Activated CD4-positive, alpha-beta T cell treated with anti-CD3 and anti-CD28 coated beads for 36 hours (primary cell): ENCODE measurements around the gene ZNF112. TPM values are rescaled to one million over a fixed set of nuclear protein-coding genes. Genes with fewer than 3 reads are reported as not detected.
"Not testable (repeated sequence)": the region's sequence is repeated elsewhere in the genome, so short reads cannot be mapped to it uniquely, and the experiment has no call there.

ENCODE experiments used
- ATAC-seq: fragments of 200-7000 bp; cut with Tn5 transposase; one replicate; pipeline ENCODE4 v1.10.0; 2021; ENCODE audit warnings: mild to moderate bottlenecking, moderate library complexity
- CTCF ChIA-PET: fragments of 350-600 bp; sonication (Branson Sonifier 250); formaldehyde crosslinking; loops from one replicate; lab custom pipeline; 2021; ENCODE audit warnings: antibody characterized with exemption; lab: Charles Lee
- POLR2A ChIA-PET: fragments of 350-600 bp; sonication (Branson Sonifier 250); formaldehyde crosslinking; loops from one replicate; lab custom pipeline; 2021; ENCODE audit warnings: antibody characterized with exemption, inconsistent platforms; lab: Charles Lee
- DNase-seq: peaks from one replicate; pipeline ENCODE4 v3.0.0-alpha.2; 2020
- H3K27ac Mint-ChIP-seq: one replicate; pipeline ENCODE4 v1.8.0; 2021; ENCODE audit warnings: mixed read lengths
- H3K27me3 Mint-ChIP-seq: one replicate; pipeline ENCODE4 v1.8.0; 2021; ENCODE audit warnings: mixed read lengths
- H3K36me3 Mint-ChIP-seq: one replicate; pipeline ENCODE4 v1.8.0; 2021; ENCODE audit warnings: low read depth, mixed read lengths
- H3K4me1 Mint-ChIP-seq: one replicate; pipeline ENCODE4 v1.8.0; 2021; ENCODE audit warnings: mixed read lengths
- H3K4me3 Mint-ChIP-seq: one replicate; pipeline ENCODE4 v1.8.0; 2021; ENCODE audit warnings: mild to moderate bottlenecking, moderate library complexity, mixed read lengths
- H3K9me3 Mint-ChIP-seq: one replicate; pipeline ENCODE4 v1.8.0; 2021; ENCODE audit warnings: low read depth, mixed read lengths
- intact Hi-C, 2 experiments: fragments of 100-400 bp; cut with DNase I in 1 of 2; cut with micrococcal nuclease in 1 of 2; formaldehyde crosslinking; loops; one replicate each; pipeline versions ENCODE4 v1.14.2 to v1.15.1; 2022 to 2024; cut with DNase I, micrococcal nuclease
- total RNA-seq, 2 experiments: library from RNA; stranded (reverse); gene quantifications; one replicate each; pipeline ENCODE4 v1.2.3, GENCODE V29; 2021

The ZNF112 gene
- total RNA-seq = under 1 TPM; 0.12 to 0.14 TPM

DNA sequence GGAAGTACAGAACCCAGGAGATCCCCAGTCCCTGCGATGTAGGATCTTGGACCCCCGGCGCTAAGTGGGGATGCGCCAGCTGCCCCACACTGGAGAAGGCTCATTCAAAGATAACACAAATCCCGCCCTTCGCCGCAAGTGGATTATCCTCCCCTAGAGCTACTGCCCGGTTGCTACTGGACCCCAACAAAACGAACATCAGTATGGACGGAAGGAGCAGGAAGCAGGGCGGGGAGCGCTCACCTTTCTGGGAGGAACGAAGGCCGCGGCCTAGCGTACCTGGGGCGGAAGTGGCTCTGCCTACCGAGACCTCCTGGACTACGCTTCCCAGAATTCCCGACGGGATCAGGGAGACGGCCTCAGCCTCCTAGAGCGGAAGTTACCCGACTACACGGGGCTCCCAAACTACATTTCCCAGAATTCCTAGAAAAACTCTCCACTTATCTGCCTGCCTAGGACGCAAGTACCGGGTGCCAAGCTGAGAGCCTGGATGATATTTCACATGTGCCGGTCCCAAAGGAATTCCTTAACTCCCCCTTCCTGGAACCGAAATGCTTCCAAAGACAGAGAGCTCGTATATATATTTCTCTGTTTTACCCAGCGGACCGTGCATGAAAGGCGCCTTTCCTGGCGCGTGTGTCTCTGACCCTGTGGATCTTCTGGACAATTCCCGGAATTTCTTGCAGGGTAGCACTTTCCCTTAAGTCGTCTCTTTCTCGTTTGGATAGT is at the start of gene ZNF112:
TSS of gene ZNF112 (minus strand) at position 298 of the 729 bp plus-strand sequence. CDS start 16,141 bp downstream, outside the sequence.
- ChIA-PET POLR2A (no interaction called here), CTCF (no interaction called here)
- Mint-ChIP-seq H3K4me1 (peaks cover 7% of the 10 kb centered on the region), H3K36me3 (peaks cover 15% of the 10 kb centered on the region), H3K9me3 (peaks cover 29% of the 10 kb centered on the region), H3K27ac (no peak within 1 kb of the TSS), H3K27me3 (peaks cover 6% of the 10 kb centered on the region), H3K4me3 (peak within 1 kb of the TSS; percentile 31)
- intact Hi-C loops = no loop called here
- ATAC-seq (peak; percentile 47), DNase-seq (peak; percentile 32)

- CTCF ChIA-PET = no interaction called here
- intact Hi-C loops = loop anchor here in 1 of 2 experiments (1.0 to 2.0 kb wide), 7 partner anchors 47 to 377 kb away; partner anchors contain the start of genes ZNF180, ZNF222, ZNF225 and ZNF226
- POLR2A ChIA-PET = no interaction called here
- ATAC-seq = peak; percentile 99
- Mint-ChIP-seq H3K27ac (peak within 1 kb of the TSS; percentile 76), H3K36me3 (peaks cover 32% of the 10 kb centered on the region), H3K9me3 (peaks cover 37% of the 10 kb centered on the region), H3K4me3 (peak within 1 kb of the TSS; percentile 75), H3K27me3 (no peaks in the 10 kb centered on the region), H3K4me1 (peaks cover 10% of the 10 kb centered on the region)
- DNase-seq = peak; percentile 91
Measured at GRCh38 chr19:44401139-44402115, 44.9 kb upstream of the ZNF112 start, which contains the start of gene ZNF285. TSS of gene ZNF285 (minus strand) at chr19:44401608. CDS start at chr19:44397213, 4,395 bp downstream.

- H3K36me3 Mint-ChIP-seq = peaks cover 56% of the 10 kb centered on the region
- ATAC-seq, intact Hi-C loops, CTCF ChIA-PET, H3K4me3 Mint-ChIP-seq, H3K27ac Mint-ChIP-seq, H3K4me1 Mint-ChIP-seq, POLR2A ChIA-PET, DNase-seq, H3K27me3 Mint-ChIP-seq: not testable (repeated sequence)
- H3K9me3 Mint-ChIP-seq = peaks cover 42% of the 10 kb centered on the region
Measured at GRCh38 chr19:44389268-44389667, 32.8 kb upstream of the ZNF112 start.

GRCh38 chr19:44374789-44375188 is 18.3 kb upstream of the ZNF112 start:
- ATAC-seq (no peak), DNase-seq (no peak)
- Mint-ChIP-seq H3K4me3 (no peak overlapping the region), H3K27ac (no peak overlapping the region), H3K4me1 (no peaks in the 10 kb centered on the region), H3K36me3 (peaks cover 6% of the 10 kb centered on the region), H3K9me3 (peaks cover 22% of the 10 kb centered on the region), H3K27me3 (no peaks in the 10 kb centered on the region)
- ChIA-PET CTCF (no interaction called here), POLR2A (no interaction called here)
- intact Hi-C loops = no loop called here

DNA sequence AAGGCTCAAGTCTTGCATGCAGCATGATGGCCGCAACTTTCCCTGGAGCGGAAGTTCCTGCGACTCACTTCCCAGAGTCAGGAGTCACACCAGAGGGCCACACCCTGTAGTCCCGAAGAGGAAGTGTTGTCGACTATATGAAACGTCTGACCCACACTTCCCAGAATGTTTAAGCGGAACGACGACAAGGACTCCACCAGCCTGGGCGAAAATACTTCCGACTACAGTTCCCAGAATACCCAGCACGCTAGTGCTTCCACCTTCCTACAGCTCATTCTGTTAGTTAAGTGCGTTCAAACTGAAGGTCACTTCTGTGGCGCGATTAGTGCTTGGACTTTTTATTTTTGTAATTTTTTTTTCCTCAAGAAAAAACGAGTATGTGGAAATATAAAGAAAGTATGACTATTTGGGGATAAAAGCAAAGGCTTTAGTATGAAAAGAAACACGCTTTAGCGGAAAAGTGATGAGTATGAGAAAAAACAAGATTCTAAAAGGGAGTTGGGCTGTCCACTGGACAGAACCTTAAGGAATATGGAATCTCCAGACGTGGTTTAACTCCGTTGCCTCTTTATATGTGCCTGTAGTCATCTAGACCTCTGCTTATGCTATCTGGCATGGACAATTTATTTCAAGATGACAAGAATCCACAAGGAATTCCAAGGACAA is 15.5 kb upstream of the ZNF112 start:
- Mint-ChIP-seq H3K4me3 (no peak overlapping the region), H3K36me3 (peaks cover 5% of the 10 kb centered on the region), H3K27ac (no peak overlapping the region), H3K4me1 (no peaks in the 10 kb centered on the region), H3K9me3 (peaks cover 32% of the 10 kb centered on the region), H3K27me3 (peaks cover 3% of the 10 kb centered on the region)
- no peak for DNase-seq
- ChIA-PET POLR2A (no interaction called here), CTCF (no interaction called here)
- intact Hi-C loops = no loop called here
- ATAC-seq = no peak

DNA sequence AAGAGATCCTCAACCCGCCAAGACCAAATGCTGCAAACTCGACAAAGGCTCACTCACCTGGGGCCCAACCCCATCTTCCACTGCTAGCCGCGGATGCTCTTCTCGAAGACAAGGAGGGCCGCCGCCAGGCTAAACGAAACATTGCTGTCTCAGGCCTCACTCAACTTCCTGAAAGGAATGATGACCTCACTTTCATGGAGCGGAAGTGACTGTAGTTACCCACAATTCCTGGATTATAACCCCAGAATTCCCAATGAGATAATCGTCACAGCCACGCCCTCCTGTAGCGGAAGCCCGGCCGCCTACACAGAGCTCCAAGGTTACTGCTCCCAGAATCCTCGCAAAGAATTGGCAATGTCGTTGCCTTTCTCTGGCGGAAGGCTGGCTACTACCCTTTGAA is 10.5 kb upstream of the ZNF112 start:
- intact Hi-C loops = no loop called here
- POLR2A ChIA-PET = no interaction called here
- H3K36me3 Mint-ChIP-seq = peaks cover 1% of the 10 kb centered on the region
- H3K4me1 Mint-ChIP-seq = no peaks in the 10 kb centered on the region
- CTCF ChIA-PET = no interaction called here
- peaks cover 29% of the 10 kb centered on the region for H3K9me3 Mint-ChIP-seq
- no peak for DNase-seq
- no peak overlapping the region for H3K27ac Mint-ChIP-seq
- ATAC-seq = no peak
- no peak overlapping the region for H3K4me3 Mint-ChIP-seq
- H3K27me3 Mint-ChIP-seq = peaks cover 3% of the 10 kb centered on the region

DNA sequence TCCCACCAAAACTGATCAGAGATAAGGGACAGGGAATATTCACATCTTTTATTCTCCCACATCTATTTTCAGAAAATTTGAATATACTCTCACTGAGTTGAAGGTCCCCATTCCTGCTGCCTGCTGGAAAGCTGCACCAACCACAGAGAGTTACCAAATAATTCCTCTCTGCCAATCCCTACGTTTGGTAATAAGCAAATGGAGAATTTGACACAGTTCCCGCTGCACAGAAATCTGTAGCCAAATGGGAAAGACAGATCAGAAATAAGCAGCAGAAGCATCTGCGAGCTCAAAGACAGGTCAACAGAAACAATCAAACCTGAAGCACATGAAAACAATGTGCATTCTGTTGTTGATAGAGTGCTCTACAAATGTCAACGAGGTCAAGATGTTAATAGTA is 9.9 kb downstream of the ZNF112 start:
- POLR2A ChIA-PET = no interaction called here
- DNase-seq = no peak
- ATAC-seq = no peak
- no peaks in the 10 kb centered on the region for H3K4me1 Mint-ChIP-seq
- H3K9me3 Mint-ChIP-seq = peaks cover 36% of the 10 kb centered on the region
- intact Hi-C loops = no loop called here
- H3K4me3 Mint-ChIP-seq = no peak overlapping the region
- H3K27ac Mint-ChIP-seq = no peak overlapping the region
- CTCF ChIA-PET = interaction anchor here (0.8 kb wide), 1 partner anchor 42 kb away, joined by 3 read pairs; the partner anchor contains the start of gene ZNF235
- H3K36me3 Mint-ChIP-seq = peaks cover under 1% of the 10 kb centered on the region
- H3K27me3 Mint-ChIP-seq = no peaks in the 10 kb centered on the region

GRCh38 chr19:44345959-44346358 is 10.5 kb downstream of the ZNF112 start:
- ATAC-seq = no peak
- CTCF ChIA-PET = interaction anchor here (0.8 kb wide), 1 partner anchor 41 kb away, joined by 3 read pairs; the partner anchor contains the start of gene ZNF235
- H3K9me3 Mint-ChIP-seq = peaks cover 34% of the 10 kb centered on the region

GRCh38 chr19:44344255-44344654 is 12.2 kb downstream of the ZNF112 start:
- no peak overlapping the region for H3K4me3 Mint-ChIP-seq
- no peaks in the 10 kb centered on the region for H3K36me3 Mint-ChIP-seq
- intact Hi-C loops = no loop called here
- H3K27ac Mint-ChIP-seq = no peak overlapping the region
- CTCF ChIA-PET = no interaction called here
- no peak for DNase-seq
- H3K4me1 Mint-ChIP-seq = no peaks in the 10 kb centered on the region
- peaks cover 25% of the 10 kb centered on the region for H3K9me3 Mint-ChIP-seq
- POLR2A ChIA-PET = no interaction called here
- H3K27me3 Mint-ChIP-seq = no peaks in the 10 kb centered on the region
- no peak for ATAC-seq

More at GRCh38 chr19:44345959-44346358, 10.5 kb downstream of the ZNF112 start:
- DNase-seq = no peak
- Mint-ChIP-seq H3K27me3 (no peaks in the 10 kb centered on the region), H3K4me3 (no peak overlapping the region), H3K4me1 (no peaks in the 10 kb centered on the region), H3K36me3 (no peaks in the 10 kb centered on the region), H3K27ac (no peak overlapping the region)
- POLR2A ChIA-PET = no interaction called here
- intact Hi-C loops = no loop called here

GRCh38 chr19:44341794-44342193 is 14.7 kb downstream of the ZNF112 start:
- Mint-ChIP-seq H3K27me3 (no peaks in the 10 kb centered on the region), H3K36me3 (peaks cover 4% of the 10 kb centered on the region), H3K4me3 (no peak overlapping the region), H3K9me3 (peaks cover 29% of the 10 kb centered on the region), H3K4me1 (no peaks in the 10 kb centered on the region), H3K27ac (no peak overlapping the region)
- ChIA-PET CTCF (no interaction called here), POLR2A (no interaction called here)
- intact Hi-C loops = no loop called here
- DNase-seq (no peak), ATAC-seq (no peak)

DNA sequence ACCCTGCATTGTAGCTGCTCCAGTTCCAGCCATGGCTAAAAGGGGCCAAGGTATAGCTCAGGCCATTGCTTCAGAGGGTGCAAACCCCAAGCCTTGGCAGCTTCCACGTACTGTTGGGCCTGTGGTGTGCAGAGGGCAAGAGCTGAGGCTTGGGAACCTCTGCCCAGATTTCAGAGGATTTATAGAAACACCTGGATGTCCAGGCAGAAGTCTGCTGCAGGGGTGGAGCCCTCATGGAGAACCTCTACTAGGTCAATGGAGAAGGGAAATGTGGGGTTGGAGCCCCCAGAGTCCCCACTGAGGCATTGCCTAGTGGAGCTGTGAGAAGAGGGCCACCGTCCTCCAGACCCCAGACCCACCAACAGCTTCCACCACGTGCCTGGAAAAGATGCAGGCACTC is 21.8 kb downstream of the ZNF112 start:
- H3K36me3 Mint-ChIP-seq = peaks cover 26% of the 10 kb centered on the region
- H3K4me3 Mint-ChIP-seq, H3K27ac Mint-ChIP-seq, ATAC-seq, H3K27me3 Mint-ChIP-seq, H3K4me1 Mint-ChIP-seq, DNase-seq, POLR2A ChIA-PET, CTCF ChIA-PET, intact Hi-C loops: not testable (repeated sequence)
- H3K9me3 Mint-ChIP-seq = peaks cover 44% of the 10 kb centered on the region
